ENCODE results near the gene PPIL1.

DNA sequence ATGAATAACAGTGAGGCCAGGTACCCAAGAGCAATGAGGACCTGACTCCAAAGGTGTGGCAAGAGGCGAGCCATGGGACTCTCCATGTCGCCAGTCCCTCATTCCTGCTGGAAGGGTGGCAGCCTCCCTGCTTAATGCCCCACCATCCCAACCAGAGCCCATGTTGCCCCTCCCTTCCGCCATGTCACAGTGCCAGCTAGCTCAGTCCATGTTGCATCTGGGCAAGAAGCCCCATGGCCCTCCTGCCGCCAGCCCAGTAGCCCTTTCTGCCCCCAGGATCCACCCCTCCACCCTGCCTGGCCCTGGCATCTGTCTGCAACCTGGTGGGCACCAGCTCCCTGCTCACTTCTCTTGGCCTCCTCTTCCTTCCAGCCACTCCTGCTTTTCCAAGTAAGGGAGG is 29.4 kb downstream of the PPIL1 start:
- TF ChIP-seq CTCF (IDR thresholded peaks at IDR 0.05; ENCODE audit: low read length): no peak
- no peak for TF ChIP-seq EZH2 (optimal IDR thresholded peaks at IDR 0.05; ENCODE audit: low read depth, low read length)
- no peak for TF ChIP-seq EZH2phosphoT487 (IDR thresholded peaks at IDR 0.05; ENCODE audit: low read length)

Data from MM.1S (cell line).